GM12878 (cell line): Measurements from ENCODE around the gene TCEANC2. TPM values are rescaled to one million over a fixed set of nuclear protein-coding genes. Genes with fewer than 3 reads are reported as not detected.

Experiments used
- ATAC-seq: fragments of 200-7000 bp; cut with Tn5 transposase; 3 replicates; pipeline ENCODE4 v1.9.1; 2020; ENCODE audit warnings: mild to moderate bottlenecking, moderate library complexity
- BruUV-seq: library from RNA; stranded (reverse); fragments of 400-500 nt; replicated peaks from 2 replicates; lab custom pipeline; 2021; lab: Mats Ljungman, UMichigan
- CTCF ChIA-PET: fragments of 300-600 bp; sonication (Branson Sonifier 250); formaldehyde crosslinking; extraction: SDS; loops from one replicate; lab custom pipeline; 2021; ENCODE audit warnings: inconsistent platforms; lab: Yijun Ruan, JAX
- POLR2A ChIA-PET: fragments of 350-600 bp; formaldehyde crosslinking; extraction: SDS; loops from one replicate; lab custom pipeline; 2021; ENCODE audit warnings: inconsistent platforms; lab: Charles Lee
- RAD21 ChIA-PET: fragments of 300-600 bp; sonication (Branson Sonifier 250); formaldehyde crosslinking; loops from one replicate; lab custom pipeline; 2023; ENCODE audit warnings: antibody characterized with exemption; ENCODE audit not compliant: unreplicated experiment; lab: Charles Lee
- SMC1A ChIA-PET: fragments of 300-600 bp; sonication (Branson Sonifier 250); formaldehyde crosslinking; loops from one replicate; lab custom pipeline; 2023; ENCODE audit not compliant: unreplicated experiment, uncharacterized antibody; lab: Charles Lee
- DNase-seq: peaks from one replicate; pipeline ENCODE4 v3.0.0-alpha.2; 2011; ENCODE audit warnings: low read depth, low spot score
- FAIRE-seq: peaks from 3 replicates; lab custom pipeline; 2011; peaks lifted over from hg19 to GRCh38; lab: Jason Lieb, UNC
- H2AFZ ChIP-seq: 2 replicates; pipeline ENCODE4 v1.6.0; 2011; ENCODE audit warnings: low read depth, low read length, control low read depth; ENCODE audit not compliant: control insufficient read depth
- H3K27ac ChIP-seq: 2 replicates; pipeline ENCODE4 v1.5.1; 2011; ENCODE audit warnings: control low read depth; ENCODE audit not compliant: control insufficient read depth, insufficient read depth
- H3K27me3 ChIP-seq, 2 experiments: replicated peaks in 1 of 2; 2 replicates each; pipeline versions ENCODE4 v1.6.0 to v1.6.1; 2011; ENCODE audit warnings: low read length in 1 of 2; ENCODE audit not compliant: control insufficient read depth in 2 of 2, insufficient read depth in 2 of 2
- H3K36me3 ChIP-seq, 2 experiments: 2 replicates each; pipeline ENCODE4 v1.5.1; 2011; ENCODE audit warnings: low read length in 1 of 2; ENCODE audit not compliant: control insufficient read depth in 2 of 2, insufficient read depth in 2 of 2
- H3K4me1 ChIP-seq: 2 replicates; pipeline ENCODE4 v1.6.1; 2011; ENCODE audit warnings: mild to moderate bottlenecking, low read length, moderate library complexity, mixed read lengths; ENCODE audit not compliant: control insufficient read depth, insufficient read depth
- H3K4me2 ChIP-seq: 2 replicates; pipeline ENCODE4 v1.6.0; 2011; ENCODE audit warnings: control low read depth; ENCODE audit not compliant: control insufficient read depth, insufficient read depth
- H3K4me3 ChIP-seq: fragments of 200-600 bp; sonication (generic); 2 replicates; pipeline ENCODE4 v1.5.1; 2016
- H3K79me2 ChIP-seq: 2 replicates; pipeline ENCODE4 v1.6.0; 2011; ENCODE audit warnings: low read length; ENCODE audit not compliant: control insufficient read depth, insufficient read depth
- H3K9ac ChIP-seq: 2 replicates; pipeline ENCODE4 v1.8.0; 2011; ENCODE audit warnings: low read length, control low read depth, mixed read lengths; ENCODE audit not compliant: control insufficient read depth, insufficient read depth
- H3K9me3 ChIP-seq: replicated peaks from 3 replicates; pipeline ENCODE4 v1.5.1; 2011; ENCODE audit warnings: mild to moderate bottlenecking, low read length; ENCODE audit not compliant: control insufficient read depth, insufficient read depth
- H4K20me1 ChIP-seq: 2 replicates; pipeline ENCODE4 v1.6.0; 2011; ENCODE audit not compliant: control insufficient read depth, insufficient read depth
- BMI1 ChIP-seq: fragments of 450-650 bp; IDR thresholded peaks from 2 replicates; pipeline ENCODE4 v1.6.1; 2016; ENCODE audit warnings: mild to moderate bottlenecking, moderate library complexity, borderline replicate concordance
- ESRRA ChIP-seq: IDR thresholded peaks from 2 replicates; pipeline ENCODE4 v1.6.1; 2012; ENCODE audit warnings: mild to moderate bottlenecking, low read length, improper control_type of control experiment
- IKZF1 ChIP-seq: fragments of 450-650 bp; conservative IDR thresholded peaks from 2 replicates; pipeline ENCODE4 v1.6.1; 2017; ENCODE audit warnings: antibody characterized with exemption, mild to moderate bottlenecking
- KDM1A ChIP-seq: fragments of 200-600 bp; sonication (generic); IDR thresholded peaks from 2 replicates; pipeline ENCODE4 v1.6.1; 2016; ENCODE audit warnings: borderline replicate concordance
- MEF2A ChIP-seq: IDR thresholded peaks from 2 replicates; pipeline ENCODE4 v1.6.1; 2011; ENCODE audit warnings: low read depth, mild to moderate bottlenecking, low read length, moderate library complexity; ENCODE audit not compliant: insufficient read depth
- PAX5 ChIP-seq: IDR thresholded peaks from 2 replicates; pipeline ENCODE4 v1.6.1; 2011; ENCODE audit warnings: low read depth, low read length, borderline replicate concordance
- PML ChIP-seq: IDR thresholded peaks from 2 replicates; pipeline ENCODE4 v1.6.1; 2012; ENCODE audit warnings: low read length, inconsistent platforms
- RAD21 ChIP-seq: IDR thresholded peaks from 2 replicates; pipeline ENCODE4 v1.6.1; 2011; ENCODE audit warnings: mild to moderate bottlenecking, low read depth, low read length, moderate library complexity; ENCODE audit not compliant: insufficient read depth
- RB1 ChIP-seq: fragments of 450-650 bp; formaldehyde crosslinking; IDR thresholded peaks from 2 replicates; pipeline ENCODE4 v1.6.1; 2017; ENCODE audit warnings: mild to moderate bottlenecking, borderline replicate concordance
- RBBP5 ChIP-seq: fragments of 200-600 bp; sonication (generic); conservative IDR thresholded peaks from 2 replicates; pipeline ENCODE4 v1.6.1; 2016
- SUZ12 ChIP-seq: fragments of 200-600 bp; sonication (generic); IDR thresholded peaks from one replicate; pipeline ENCODE4 v1.6.1; 2018; ENCODE audit warnings: antibody characterized with exemption, mild to moderate bottlenecking; ENCODE audit not compliant: unreplicated experiment
- TCF7 ChIP-seq: IDR thresholded peaks from 2 replicates; pipeline ENCODE4 v1.6.1; 2014; ENCODE audit warnings: antibody characterized with exemption, borderline replicate concordance
- ZBED1 ChIP-seq: IDR thresholded peaks from 2 replicates; pipeline ENCODE4 v1.6.1; 2016; ENCODE audit warnings: borderline replicate concordance
- ZNF217 ChIP-seq: fragments of 450-650 bp; IDR thresholded peaks from 2 replicates; pipeline ENCODE4 v1.6.1; 2017; ENCODE audit warnings: antibody characterized with exemption, mild to moderate bottlenecking
- ZZZ3 ChIP-seq: IDR thresholded peaks from 2 replicates; pipeline ENCODE4 v1.6.1; 2011; ENCODE audit warnings: low read depth; ENCODE audit not compliant: control insufficient read depth, insufficient read length
- WGBS: methylation state at CpG from one replicate; pipeline ENCODE4 v1.1.6; 2016; ENCODE audit warnings: low lambda C conversion rate; ENCODE audit not compliant: insufficient replicate concordance, insufficient coverage; ENCODE audit errors: missing lambda C conversion rate; 5-methylcytosine and 5-hydroxymethylcytosine counted together
- in situ Hi-C: fragments of 300-500 bp; cut with MboI; formaldehyde crosslinking; loops from 9 replicates; pipeline ENCODE4 v1.14.3; 2018; ENCODE audit warnings: mixed read lengths
- intact Hi-C: fragments of 100-400 bp; cut with micrococcal nuclease; formaldehyde crosslinking; loops from one replicate; pipeline ENCODE4 v1.14.2; 2022; ENCODE audit not compliant: unreplicated experiment
- polyA plus RNA-seq, 11 experiments: library from polyadenylated mRNA; depleted of rRNA in 4 of 11; unstranded in 6 of 11; stranded (reverse) in 5 of 11; fragments of >200 nt; fragmentation: Nextera tagmentation in 4 of 11; fragmentation: Illumina TruSeq in 1 of 11; extraction: Ambion mirVana in 4 of 11; extraction: Trizol in 1 of 11; gene quantifications; 1 replicate in 1 of 11; 2 replicates in 10 of 11; pipeline versions ENCODE4 v1.2.1 to v1.2.3, GENCODE V29; 2011 to 2016; ENCODE audit warnings: inconsistent platforms in 2 of 11, missing spikeins in 2 of 11, low read depth in 1 of 11
- total RNA-seq, 4 experiments: library from RNA; depleted of rRNA in 3 of 4; stranded (reverse); fragments of >200 nt in 3 of 4; fragmentation: Illumina TruSeq in 1 of 4; extraction: Trizol in 1 of 4; gene quantifications; 2 replicates each; pipeline versions ENCODE4 v1.2.1 to v1.2.3, GENCODE V29; 2013 to 2021
- TF ChIP-seq, protein P1 (sequence below): fragments of 450-650 bp; IDR thresholded peaks from 2 replicates; pipeline ENCODE4 v1.6.1; 2016; ENCODE audit warnings: mild to moderate bottlenecking
- TF ChIP-seq, protein P2 (sequence below): fragments of 450-650 bp; formaldehyde crosslinking; IDR thresholded peaks from 2 replicates; pipeline ENCODE4 v1.4.0; 2022; ENCODE audit warnings: mild to moderate bottlenecking, moderate library complexity
- TF ChIP-seq, protein P3 (sequence below): IDR thresholded peaks from 2 replicates; pipeline ENCODE4 v1.6.1; 2012; ENCODE audit warnings: mild to moderate bottlenecking, low read depth, low read length

The TCEANC2 gene
- total and polyA plus RNA-seq, 10 of the 15 experiments (the other 5 are each of a cell fraction or from before 2014, with no cell fraction given), result 4.4 to 13.2 (median 6.4) TPM

DNA sequence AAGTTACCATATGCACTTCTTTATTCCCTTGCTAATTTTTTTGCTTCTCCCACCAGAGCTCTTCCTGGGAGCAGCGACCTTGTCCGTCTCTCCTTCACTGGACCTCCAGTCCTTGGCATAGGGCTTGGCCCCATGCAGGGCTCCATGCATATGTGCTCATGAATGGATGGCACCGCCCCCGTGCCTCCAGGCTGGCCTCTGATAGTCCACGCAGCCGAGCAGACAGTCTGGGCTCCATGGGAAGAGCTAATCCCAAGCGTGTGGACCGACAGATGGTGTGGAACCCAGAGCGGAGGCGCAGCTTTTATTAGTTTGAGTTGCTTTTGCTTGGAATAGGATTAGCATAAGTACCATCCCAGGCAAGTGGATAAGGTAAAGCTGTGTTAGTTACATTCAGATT is 57.6 kb downstream of the TCEANC2 start:
- H3K36me3 ChIP-seq, result no peaks in the 10 kb centered on the region
- no peak for FAIRE-seq
- H2AFZ ChIP-seq, result no peak overlapping the region
- no peak for ATAC-seq
- BruUV-seq, result no TSS peak
- in situ Hi-C loops, result no loop called here
- H3K27ac ChIP-seq, result no peak overlapping the region
- CTCF ChIA-PET, result interaction anchor here (1.0 kb wide), 1 partner anchor 12 kb away, joined by 5 read pairs; no protein-coding TSS in a partner anchor
- intact Hi-C loops, result no loop called here
- no peak for DNase-seq
- no peaks in the 10 kb centered on the region for H4K20me1 ChIP-seq
- WGBS, result 85% methylated on average over 10 of the region's 10 CpGs
- RAD21 ChIA-PET, result no interaction called here
- no peaks in the 10 kb centered on the region for H3K9me3 ChIP-seq
- H3K79me2 ChIP-seq, result no peaks in the 10 kb centered on the region
- TF ChIP-seq ESRRA (no peak), ZBED1 (no peak), ZZZ3 (no peak), TCF7 (no peak), IKZF1 (no peak), SUZ12 (no peak), BMI1 (no peak), PAX5 (no peak), KDM1A (no peak), RB1 (no peak), ZNF217 (no peak), PML (no peak), RBBP5 (no peak), MEF2A (no peak), RAD21 (no peak)
- TF ChIP-seq, protein P1, sequence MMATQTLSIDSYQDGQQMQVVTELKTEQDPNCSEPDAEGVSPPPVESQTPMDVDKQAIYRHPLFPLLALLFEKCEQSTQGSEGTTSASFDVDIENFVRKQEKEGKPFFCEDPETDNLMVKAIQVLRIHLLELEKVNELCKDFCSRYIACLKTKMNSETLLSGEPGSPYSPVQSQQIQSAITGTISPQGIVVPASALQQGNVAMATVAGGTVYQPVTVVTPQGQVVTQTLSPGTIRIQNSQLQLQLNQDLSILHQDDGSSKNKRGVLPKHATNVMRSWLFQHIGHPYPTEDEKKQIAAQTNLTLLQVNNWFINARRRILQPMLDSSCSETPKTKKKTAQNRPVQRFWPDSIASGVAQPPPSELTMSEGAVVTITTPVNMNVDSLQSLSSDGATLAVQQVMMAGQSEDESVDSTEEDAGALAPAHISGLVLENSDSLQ, result no peak
- TF ChIP-seq, protein P2, sequence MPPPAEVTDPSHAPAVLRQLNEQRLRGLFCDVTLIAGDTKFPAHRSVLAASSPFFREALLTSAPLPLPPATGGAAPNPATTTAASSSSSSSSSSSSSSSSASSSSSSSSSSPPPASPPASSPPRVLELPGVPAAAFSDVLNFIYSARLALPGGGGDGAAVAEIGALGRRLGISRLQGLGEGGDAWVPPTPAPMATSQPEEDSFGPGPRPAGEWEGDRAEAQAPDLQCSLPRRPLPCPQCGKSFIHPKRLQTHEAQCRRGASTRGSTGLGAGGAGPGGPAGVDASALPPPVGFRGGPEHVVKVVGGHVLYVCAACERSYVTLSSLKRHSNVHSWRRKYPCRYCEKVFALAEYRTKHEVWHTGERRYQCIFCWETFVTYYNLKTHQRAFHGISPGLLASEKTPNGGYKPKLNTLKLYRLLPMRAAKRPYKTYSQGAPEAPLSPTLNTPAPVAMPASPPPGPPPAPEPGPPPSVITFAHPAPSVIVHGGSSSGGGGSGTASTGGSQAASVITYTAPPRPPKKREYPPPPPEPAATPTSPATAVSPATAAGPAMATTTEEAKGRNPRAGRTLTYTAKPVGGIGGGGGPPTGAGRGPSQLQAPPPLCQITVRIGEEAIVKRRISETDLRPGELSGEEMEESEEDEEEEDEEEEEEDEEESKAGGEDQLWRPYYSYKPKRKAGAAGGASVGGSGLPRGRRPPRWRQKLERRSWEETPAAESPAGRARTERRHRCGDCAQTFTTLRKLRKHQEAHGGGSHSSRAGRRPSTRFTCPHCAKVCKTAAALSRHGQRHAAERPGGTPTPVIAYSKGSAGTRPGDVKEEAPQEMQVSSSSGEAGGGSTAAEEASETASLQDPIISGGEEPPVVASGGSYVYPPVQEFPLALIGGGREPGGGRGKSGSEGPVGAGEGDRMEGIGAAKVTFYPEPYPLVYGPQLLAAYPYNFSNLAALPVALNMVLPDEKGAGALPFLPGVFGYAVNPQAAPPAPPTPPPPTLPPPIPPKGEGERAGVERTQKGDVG, result no peak
- TF ChIP-seq, protein P3, sequence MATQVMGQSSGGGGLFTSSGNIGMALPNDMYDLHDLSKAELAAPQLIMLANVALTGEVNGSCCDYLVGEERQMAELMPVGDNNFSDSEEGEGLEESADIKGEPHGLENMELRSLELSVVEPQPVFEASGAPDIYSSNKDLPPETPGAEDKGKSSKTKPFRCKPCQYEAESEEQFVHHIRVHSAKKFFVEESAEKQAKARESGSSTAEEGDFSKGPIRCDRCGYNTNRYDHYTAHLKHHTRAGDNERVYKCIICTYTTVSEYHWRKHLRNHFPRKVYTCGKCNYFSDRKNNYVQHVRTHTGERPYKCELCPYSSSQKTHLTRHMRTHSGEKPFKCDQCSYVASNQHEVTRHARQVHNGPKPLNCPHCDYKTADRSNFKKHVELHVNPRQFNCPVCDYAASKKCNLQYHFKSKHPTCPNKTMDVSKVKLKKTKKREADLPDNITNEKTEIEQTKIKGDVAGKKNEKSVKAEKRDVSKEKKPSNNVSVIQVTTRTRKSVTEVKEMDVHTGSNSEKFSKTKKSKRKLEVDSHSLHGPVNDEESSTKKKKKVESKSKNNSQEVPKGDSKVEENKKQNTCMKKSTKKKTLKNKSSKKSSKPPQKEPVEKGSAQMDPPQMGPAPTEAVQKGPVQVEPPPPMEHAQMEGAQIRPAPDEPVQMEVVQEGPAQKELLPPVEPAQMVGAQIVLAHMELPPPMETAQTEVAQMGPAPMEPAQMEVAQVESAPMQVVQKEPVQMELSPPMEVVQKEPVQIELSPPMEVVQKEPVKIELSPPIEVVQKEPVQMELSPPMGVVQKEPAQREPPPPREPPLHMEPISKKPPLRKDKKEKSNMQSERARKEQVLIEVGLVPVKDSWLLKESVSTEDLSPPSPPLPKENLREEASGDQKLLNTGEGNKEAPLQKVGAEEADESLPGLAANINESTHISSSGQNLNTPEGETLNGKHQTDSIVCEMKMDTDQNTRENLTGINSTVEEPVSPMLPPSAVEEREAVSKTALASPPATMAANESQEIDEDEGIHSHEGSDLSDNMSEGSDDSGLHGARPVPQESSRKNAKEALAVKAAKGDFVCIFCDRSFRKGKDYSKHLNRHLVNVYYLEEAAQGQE, result no peak
- no peaks in the 10 kb centered on the region for H3K4me1 ChIP-seq
- no peak overlapping the region for H3K9ac ChIP-seq
- no peak overlapping the region for H3K4me3 ChIP-seq
- no peaks in the 10 kb centered on the region for H3K27me3 ChIP-seq
- POLR2A ChIA-PET, result no interaction called here
- SMC1A ChIA-PET, result no interaction called here
- no peak overlapping the region for H3K4me2 ChIP-seq
